Adrenal gland (tissue), 5 donors: ENCODE data around the gene UNC5CL.

Experiments used
- CTCF ChIP-seq, 6 experiments: fragments of 450-650 bp in 4 of 6; fragments of 200-600 bp in 2 of 6; sonication (generic) in 1 of 6; IDR thresholded peaks; 1 replicate in 5 of 6; 2 replicates in 1 of 6; pipeline versions ENCODE4 v1.5.1 to v1.8.0; 2016 to 2021; ENCODE audit warnings: antibody characterized with exemption in 6 of 6, mild to moderate bottlenecking in 2 of 6, moderate library complexity in 1 of 6
- POLR2A ChIP-seq, 2 donors: fragments of 450-650 bp; IDR thresholded peaks; one replicate each; pipeline ENCODE4 v1.6.1; 2017; ENCODE audit warnings: antibody characterized with exemption in 2 of 2, mild to moderate bottlenecking in 2 of 2, moderate library complexity in 1 of 2
- donor health status: DM: no; HTN: no; CAD: no.

- TF ChIP-seq CTCF (IDR thresholded peaks at IDR 0.05) (no peak), POLR2A (IDR thresholded peaks at IDR 0.05) (no peak)
Measured at GRCh38 chr6:41083072-41083471, 44.1 kb upstream of the UNC5CL start.
